Amniotic stem cell (primary cell): Measurements from ENCODE around the gene ACVR1B.

Experiments used
- DNase-seq: peaks from one replicate; lab custom pipeline; 2025; lab: John Stamatoyannopoulos, UW

The ACVR1B gene

GRCh38 chr12:51944608-51945233, 6.8 kb upstream of the ACVR1B start:
- no peak for DNase-seq

- no peak for DNase-seq
These were observed 4.1 kb upstream of the ACVR1B start for GRCh38 chr12:51947246-51947996.

- no peak for DNase-seq
These were observed 3.4 kb upstream of the ACVR1B start for GRCh38 chr12:51948066-51948465.

GRCh38 chr12:51949342-51950030, 2.0 kb upstream of the ACVR1B start:
- DNase-seq: no peak

- DNase-seq: no peak
These were observed 759 bp upstream of the ACVR1B start for GRCh38 chr12:51950682-51951198.

- DNase-seq: no peak
These were observed 584 bp downstream of the ACVR1B start for GRCh38 chr12:51951843-51952722.

- no peak for DNase-seq
These were observed 1.6 kb downstream of the ACVR1B start for GRCh38 chr12:51953089-51953488.

GRCh38 chr12:51953864-51954263, 2.4 kb downstream of the ACVR1B start:
- no peak for DNase-seq

- no peak for DNase-seq
These were observed 3.3 kb downstream of the ACVR1B start for GRCh38 chr12:51954561-51955361.

- DNase-seq: no peak
These were observed 4.2 kb downstream of the ACVR1B start for GRCh38 chr12:51955702-51956101.

- no peak for DNase-seq
These were observed 7.0 kb downstream of the ACVR1B start for GRCh38 chr12:51958542-51958941.

- DNase-seq: no peak
These were observed 7.7 kb downstream of the ACVR1B start for GRCh38 chr12:51959211-51959610.

GRCh38 chr12:51959921-51960320, 8.4 kb downstream of the ACVR1B start:
- no peak for DNase-seq

- DNase-seq: no peak
These were observed 9.0 kb downstream of the ACVR1B start for GRCh38 chr12:51960488-51960887.

GRCh38 chr12:51960890-51961289, 9.4 kb downstream of the ACVR1B start:
- DNase-seq: no peak

GRCh38 chr12:51961834-51962233, 10.3 kb downstream of the ACVR1B start:
- no peak for DNase-seq

GRCh38 chr12:51962737-51963136, 11.2 kb downstream of the ACVR1B start:
- DNase-seq: no peak

GRCh38 chr12:51963477-51963876, 12.0 kb downstream of the ACVR1B start:
- no peak for DNase-seq

- DNase-seq: no peak
These were observed 18.1 kb downstream of the ACVR1B start for GRCh38 chr12:51969643-51970042.

GRCh38 chr12:51970904-51971646, 19.6 kb downstream of the ACVR1B start:
- no peak for DNase-seq
